NCI-H82 treated with DMSO at 0.1 percent for 48 hours (cell line): ENCODE measurements around the gene TMC7.

Experiments used
- DNase-seq: peaks from one replicate; lab custom pipeline; 2025; ENCODE audit not compliant: unreplicated experiment; lab: John Stamatoyannopoulos, UW

Gene TMC7

DNA sequence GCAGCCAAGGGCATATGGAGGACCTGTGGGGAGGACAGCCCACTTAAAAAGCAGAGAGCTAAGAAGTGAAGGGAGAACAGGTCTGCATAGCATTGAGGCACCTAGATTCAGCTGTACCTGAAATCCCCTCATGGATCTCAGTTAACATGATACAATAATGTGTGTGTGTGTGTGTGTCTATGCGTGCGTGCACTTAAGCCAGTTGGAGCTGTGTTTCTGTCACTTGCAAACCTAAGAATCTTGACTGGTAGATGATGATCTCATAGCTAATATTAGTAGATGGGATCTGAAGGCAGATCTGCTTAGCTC lies 128.3 kb downstream of the TMC7 start:
- DNase-seq: no peak
